BLaER1 (cell line): ENCODE data around the gene PMM1.

Experiments
- H3K27ac ChIP-seq: shearing (Covaris generic); formaldehyde crosslinking; 2 replicates; pipeline ENCODE4 v1.8.1; 2022
- H3K27me3 ChIP-seq: shearing (Covaris generic); formaldehyde crosslinking; 2 replicates; pipeline ENCODE4 v1.8.1; 2022
- H3K36me3 ChIP-seq: shearing (Covaris generic); formaldehyde crosslinking; 2 replicates; pipeline ENCODE4 v1.8.1; 2022
- H3K4me1 ChIP-seq: shearing (Covaris generic); formaldehyde crosslinking; 2 replicates; pipeline ENCODE4 v1.8.1; 2022
- H3K4me2 ChIP-seq: shearing (Covaris generic); formaldehyde crosslinking; 2 replicates; pipeline ENCODE4 v1.8.1; 2022
- H3K4me3 ChIP-seq: shearing (Covaris generic); formaldehyde crosslinking; 2 replicates; pipeline ENCODE4 v1.8.1; 2022
- H3K9ac ChIP-seq: shearing (Covaris generic); formaldehyde crosslinking; 2 replicates; pipeline ENCODE4 v1.8.1; 2022
- H3K9me3 ChIP-seq: shearing (Covaris generic); formaldehyde crosslinking; 2 replicates; pipeline ENCODE4 v1.8.1; 2022
- H4K20me1 ChIP-seq: shearing (Covaris generic); formaldehyde crosslinking; 2 replicates; pipeline ENCODE4 v1.8.1; 2022
- Cebpa-rat ChIP-seq: shearing (Covaris generic); IDR thresholded peaks from 2 replicates; pipeline ENCODE4 v1.8.1; 2022

The PMM1 gene

DNA sequence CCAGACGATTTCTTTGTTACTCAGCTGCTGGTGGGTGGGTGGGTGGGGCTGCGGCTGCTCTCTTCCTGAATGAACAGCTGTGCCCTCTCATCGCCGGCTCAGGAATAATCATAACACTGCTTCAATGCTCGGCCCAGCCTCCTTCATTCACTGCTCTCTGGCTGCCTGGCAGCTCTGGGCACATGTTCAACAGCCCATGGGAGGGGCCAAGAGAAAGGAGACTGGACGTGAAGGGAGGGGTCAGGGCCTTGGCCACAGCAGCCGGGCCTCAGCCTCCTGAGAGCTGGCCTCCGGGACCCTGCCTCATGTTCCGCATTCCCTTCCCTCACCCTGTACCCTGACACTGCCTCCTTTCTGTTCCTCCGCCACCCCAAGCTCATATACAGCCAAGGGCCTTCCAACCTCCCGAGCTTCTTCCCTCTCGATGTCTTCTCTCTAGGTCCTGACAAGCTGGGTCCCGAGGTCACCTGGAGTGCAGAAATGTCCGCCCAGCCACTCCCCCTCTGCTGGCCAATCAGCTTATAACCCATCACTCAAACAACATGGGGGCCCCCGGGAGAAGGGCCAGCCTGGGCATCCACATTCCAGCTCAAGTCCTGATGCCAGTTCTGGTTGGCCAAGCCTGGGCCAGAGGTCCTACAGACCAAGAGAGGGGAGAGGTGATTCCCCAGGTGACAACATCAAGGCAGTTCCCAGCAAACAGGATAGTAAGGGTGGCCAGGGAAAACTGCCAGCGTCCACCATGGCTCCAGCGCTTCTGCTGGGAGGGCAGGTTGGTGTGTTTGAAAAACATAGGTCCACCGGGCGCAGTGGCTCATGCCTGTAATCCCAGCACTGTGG is 32.0 kb downstream of the PMM1 start:
- H3K27me3 ChIP-seq: peaks cover 16% of the 10 kb centered on the region
- no peaks in the 10 kb centered on the region for H4K20me1 ChIP-seq
- H3K4me1 ChIP-seq: peaks cover 34% of the 10 kb centered on the region
- peak overlapping the region; percentile 60; the same call in 1 of the 2 replicates for H3K27ac ChIP-seq
- H3K9me3 ChIP-seq: no peaks in the 10 kb centered on the region
- H3K4me3 ChIP-seq: no peak overlapping the region; the same call in 1 of the 2 replicates
- H3K4me2 ChIP-seq: peak overlapping the region; percentile 83
- H3K36me3 ChIP-seq: no peaks in the 10 kb centered on the region
- TF ChIP-seq Cebpa-rat: no peak
- H3K9ac ChIP-seq: peak overlapping the region; percentile 55; the same call in 1 of the 2 replicates

DNA sequence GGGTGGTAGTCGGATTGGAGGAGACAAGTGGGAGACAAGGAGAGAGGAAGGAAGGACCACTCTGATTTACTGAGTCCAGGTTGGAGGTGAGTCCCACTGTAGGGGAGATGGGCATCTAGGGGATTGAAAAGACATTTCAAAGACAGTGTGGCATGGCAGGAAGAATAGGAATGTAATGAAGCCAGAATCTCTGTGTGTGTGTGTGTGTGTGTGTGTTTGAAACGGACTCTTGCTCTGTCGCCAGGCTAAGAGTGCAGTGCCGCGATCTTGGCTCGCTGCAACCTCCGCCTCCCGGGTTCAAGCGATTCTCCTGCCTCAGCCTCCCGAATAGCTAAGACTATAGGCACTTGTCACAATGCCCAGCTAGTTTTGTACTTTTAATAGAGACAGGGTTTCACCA is 33.1 kb downstream of the PMM1 start:
- Histone ChIP-seq H3K9ac (peak overlapping the region; percentile 68; the same call in 1 of the 2 replicates), H3K9me3 (no peaks in the 10 kb centered on the region), H3K4me2 (peak overlapping the region; percentile 83), H3K4me1 (peaks cover 24% of the 10 kb centered on the region), H3K4me3 (no peak overlapping the region), H3K27ac (peak overlapping the region; percentile 71; the same call in 1 of the 2 replicates), H3K36me3 (no peaks in the 10 kb centered on the region), H4K20me1 (no peaks in the 10 kb centered on the region), H3K27me3 (peaks cover 11% of the 10 kb centered on the region)
- no peak for TF ChIP-seq Cebpa-rat

DNA sequence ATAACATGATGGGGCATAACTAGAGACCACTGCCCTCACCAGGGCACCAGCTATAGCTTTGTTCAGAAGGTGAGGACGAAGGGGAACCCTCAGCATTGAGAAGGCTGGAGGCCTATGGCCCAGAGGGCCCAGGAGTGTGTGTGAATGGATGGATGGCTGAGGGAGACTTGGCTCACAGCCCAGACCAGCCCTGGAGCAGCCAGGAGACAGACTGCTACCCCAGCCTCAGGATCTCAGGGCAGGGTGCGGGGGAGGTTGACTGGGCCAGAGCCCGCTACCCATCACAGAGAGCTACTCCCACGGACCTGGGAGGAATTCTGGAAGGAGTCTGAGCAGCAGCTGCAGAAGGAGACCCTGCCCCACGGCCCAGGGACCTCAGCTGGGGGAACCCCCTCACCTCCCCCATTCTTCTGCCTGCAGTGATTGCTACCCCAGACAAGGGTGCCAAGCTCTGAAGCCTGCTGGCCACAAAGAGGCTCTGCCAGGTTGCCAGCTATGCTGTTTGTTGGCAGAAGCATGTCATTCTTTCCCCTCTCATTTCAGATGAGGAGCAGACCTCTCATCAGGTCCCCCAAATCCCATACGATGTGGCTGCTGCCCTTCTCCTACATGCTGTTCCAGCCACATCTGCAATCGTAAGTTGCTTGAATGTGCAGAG is 34.2 kb downstream of the PMM1 start:
- H3K9me3 ChIP-seq: no peaks in the 10 kb centered on the region
- peaks cover 24% of the 10 kb centered on the region for H3K4me1 ChIP-seq
- H3K4me2 ChIP-seq: no peak overlapping the region
- no peak for TF ChIP-seq Cebpa-rat
- H3K4me3 ChIP-seq: no peak overlapping the region
- H3K9ac ChIP-seq: no peak overlapping the region
- no peaks in the 10 kb centered on the region for H4K20me1 ChIP-seq
- H3K27me3 ChIP-seq: no peaks in the 10 kb centered on the region
- H3K27ac ChIP-seq: no peak overlapping the region
- H3K36me3 ChIP-seq: no peaks in the 10 kb centered on the region

DNA sequence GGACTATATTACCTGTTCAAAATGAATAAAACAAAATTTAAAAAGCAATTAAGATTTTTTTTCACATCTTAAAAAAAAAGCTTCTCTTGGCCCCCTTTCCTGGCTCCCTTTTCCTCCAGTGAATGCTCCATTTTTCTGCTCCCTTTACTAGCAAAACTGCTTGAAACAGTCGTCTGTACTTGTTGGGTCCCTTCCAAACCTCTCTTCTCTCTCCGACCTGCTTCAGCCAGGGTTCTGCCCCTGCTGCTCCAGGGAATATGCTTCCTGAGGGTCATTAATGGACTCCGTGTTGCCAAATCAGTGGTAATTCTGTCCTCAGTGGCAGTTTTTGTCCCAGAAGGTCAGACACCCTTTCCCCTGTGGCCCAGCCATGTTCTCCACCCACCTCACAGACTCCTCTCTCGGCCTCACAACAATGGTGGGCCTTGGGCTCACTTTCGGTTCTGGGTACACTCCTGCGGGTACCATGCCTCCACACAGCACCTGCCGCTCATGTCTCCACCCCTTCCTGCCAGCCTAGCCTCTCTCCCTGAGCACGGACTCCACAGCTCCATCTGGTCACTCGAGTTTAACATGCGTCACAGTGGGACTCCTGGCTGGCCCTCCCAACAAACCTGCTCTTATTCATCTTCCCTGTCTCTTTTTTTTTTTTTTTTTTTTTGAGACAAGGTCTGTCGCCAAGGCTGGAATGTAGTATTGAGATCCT is 37.6 kb downstream of the PMM1 start:
- Histone ChIP-seq H3K4me1 (peaks cover 12% of the 10 kb centered on the region), H3K9ac (no peak overlapping the region), H3K36me3 (no peaks in the 10 kb centered on the region), H3K4me3 (no peak overlapping the region), H3K4me2 (no peak overlapping the region), H3K27me3 (no peaks in the 10 kb centered on the region), H3K27ac (no peak overlapping the region), H4K20me1 (no peaks in the 10 kb centered on the region), H3K9me3 (no peaks in the 10 kb centered on the region)
- no peak for TF ChIP-seq Cebpa-rat

DNA sequence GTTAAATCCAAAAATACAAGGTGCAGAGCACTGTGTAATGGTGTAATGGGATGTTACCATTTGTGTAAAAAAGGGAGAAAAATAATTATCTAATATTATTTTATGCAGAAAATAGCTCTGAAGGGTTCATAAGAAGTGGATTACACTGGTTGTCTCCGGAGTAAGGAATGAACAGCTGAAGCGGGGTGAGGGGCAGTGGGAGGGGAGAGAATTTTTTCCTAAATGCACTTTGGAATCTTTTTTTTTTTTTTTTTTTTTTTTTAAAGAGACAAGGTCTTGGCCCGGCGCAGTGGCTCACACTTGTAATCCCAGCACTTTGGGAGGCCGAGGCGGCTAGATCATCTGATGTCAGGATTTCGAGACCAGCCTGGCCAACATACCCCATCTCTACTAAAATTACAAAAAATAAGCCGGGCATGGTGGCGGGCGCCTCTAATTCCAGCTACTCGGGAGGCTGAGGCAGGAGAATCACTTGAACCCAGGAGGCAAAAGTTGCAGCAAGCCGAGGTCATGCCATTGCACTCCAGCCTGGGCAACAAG is 38.6 kb downstream of the PMM1 start:
- no peak for TF ChIP-seq Cebpa-rat
- no peaks in the 10 kb centered on the region for H3K36me3 ChIP-seq
- peaks cover 2% of the 10 kb centered on the region; the same call in 1 of the 2 replicates for H3K4me1 ChIP-seq
- no peaks in the 10 kb centered on the region for H4K20me1 ChIP-seq
- H3K27me3 ChIP-seq: no peaks in the 10 kb centered on the region
- no peak overlapping the region for H3K4me2 ChIP-seq
- no peak overlapping the region for H3K27ac ChIP-seq
- no peaks in the 10 kb centered on the region for H3K9me3 ChIP-seq
- no peak overlapping the region for H3K4me3 ChIP-seq
- H3K9ac ChIP-seq: no peak overlapping the region

DNA sequence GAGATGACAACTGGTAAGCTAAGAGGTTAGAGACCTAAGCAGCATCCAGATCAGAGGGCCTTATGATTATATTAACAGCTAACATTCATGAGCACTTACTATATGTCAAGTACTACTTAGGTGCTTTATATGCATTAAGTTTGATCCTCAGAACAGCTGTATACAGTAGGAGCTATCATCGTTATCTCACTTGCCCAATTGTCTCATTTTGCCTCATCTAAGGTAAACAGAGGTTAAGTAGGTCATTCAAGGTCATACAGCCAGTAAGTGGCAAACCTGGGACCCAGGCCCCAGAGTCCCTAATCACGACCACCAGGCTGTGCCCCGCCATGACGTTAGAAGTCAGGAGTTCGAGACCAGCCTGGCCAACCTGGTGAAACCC is 40.8 kb downstream of the PMM1 start:
- no peaks in the 10 kb centered on the region for H3K36me3 ChIP-seq
- no peak overlapping the region for H3K4me3 ChIP-seq
- H3K9ac ChIP-seq: no peak overlapping the region
- H3K4me2 ChIP-seq: no peak overlapping the region
- no peak overlapping the region for H3K27ac ChIP-seq
- no peaks in the 10 kb centered on the region for H4K20me1 ChIP-seq
- no peaks in the 10 kb centered on the region for H3K27me3 ChIP-seq
- H3K9me3 ChIP-seq: no peaks in the 10 kb centered on the region
- H3K4me1 ChIP-seq: peaks cover 6% of the 10 kb centered on the region; the same call in 1 of the 2 replicates
- TF ChIP-seq Cebpa-rat: no peak

DNA sequence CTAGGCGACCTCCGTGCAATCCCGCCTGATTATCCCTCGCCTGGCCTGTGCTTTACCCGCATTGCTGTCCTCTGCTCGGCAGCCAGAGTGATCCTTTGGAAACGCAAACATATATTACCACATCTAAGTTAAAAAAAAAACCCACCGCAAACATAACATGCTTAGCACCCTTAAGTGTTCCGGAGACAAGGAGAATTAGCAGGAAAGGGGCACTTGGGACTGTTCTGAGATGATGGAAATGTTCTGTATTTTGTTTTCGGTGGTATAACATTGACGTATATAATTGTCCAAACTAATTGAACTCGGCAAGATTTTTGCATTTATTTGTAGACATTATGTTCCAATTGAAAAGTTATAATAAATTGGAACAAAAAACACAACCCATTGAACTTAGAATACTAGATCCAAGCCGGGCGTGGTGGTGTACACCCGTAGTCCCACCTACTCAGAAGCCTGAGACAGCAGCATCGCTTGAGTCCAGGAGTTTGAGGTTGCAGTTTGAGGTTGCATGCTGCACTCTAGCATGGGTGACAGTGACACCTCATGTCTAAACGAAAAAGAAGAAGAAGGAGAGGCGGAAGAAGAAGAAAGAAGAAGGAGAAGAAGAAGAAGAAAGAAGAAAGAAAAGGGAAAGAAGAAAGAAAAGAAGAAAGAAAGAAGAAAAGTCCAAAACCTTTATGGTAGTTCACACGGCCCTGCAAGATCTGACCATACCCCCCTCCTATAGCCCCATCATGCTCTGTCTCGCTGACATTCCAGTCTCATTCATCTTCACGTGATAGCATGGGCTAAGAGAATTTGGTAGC is 44.8 kb downstream of the PMM1 start:
- H3K4me1 ChIP-seq: peaks cover 41% of the 10 kb centered on the region
- H3K27ac ChIP-seq: no peak overlapping the region
- H4K20me1 ChIP-seq: peaks cover 38% of the 10 kb centered on the region
- H3K9ac ChIP-seq: no peak overlapping the region; the same call in 1 of the 2 replicates
- no peaks in the 10 kb centered on the region for H3K27me3 ChIP-seq
- H3K4me3 ChIP-seq: peak overlapping the region; percentile 92
- H3K4me2 ChIP-seq: peak overlapping the region; percentile 91
- TF ChIP-seq Cebpa-rat: no peak
- peaks cover 17% of the 10 kb centered on the region for H3K36me3 ChIP-seq
- no peaks in the 10 kb centered on the region for H3K9me3 ChIP-seq

DNA sequence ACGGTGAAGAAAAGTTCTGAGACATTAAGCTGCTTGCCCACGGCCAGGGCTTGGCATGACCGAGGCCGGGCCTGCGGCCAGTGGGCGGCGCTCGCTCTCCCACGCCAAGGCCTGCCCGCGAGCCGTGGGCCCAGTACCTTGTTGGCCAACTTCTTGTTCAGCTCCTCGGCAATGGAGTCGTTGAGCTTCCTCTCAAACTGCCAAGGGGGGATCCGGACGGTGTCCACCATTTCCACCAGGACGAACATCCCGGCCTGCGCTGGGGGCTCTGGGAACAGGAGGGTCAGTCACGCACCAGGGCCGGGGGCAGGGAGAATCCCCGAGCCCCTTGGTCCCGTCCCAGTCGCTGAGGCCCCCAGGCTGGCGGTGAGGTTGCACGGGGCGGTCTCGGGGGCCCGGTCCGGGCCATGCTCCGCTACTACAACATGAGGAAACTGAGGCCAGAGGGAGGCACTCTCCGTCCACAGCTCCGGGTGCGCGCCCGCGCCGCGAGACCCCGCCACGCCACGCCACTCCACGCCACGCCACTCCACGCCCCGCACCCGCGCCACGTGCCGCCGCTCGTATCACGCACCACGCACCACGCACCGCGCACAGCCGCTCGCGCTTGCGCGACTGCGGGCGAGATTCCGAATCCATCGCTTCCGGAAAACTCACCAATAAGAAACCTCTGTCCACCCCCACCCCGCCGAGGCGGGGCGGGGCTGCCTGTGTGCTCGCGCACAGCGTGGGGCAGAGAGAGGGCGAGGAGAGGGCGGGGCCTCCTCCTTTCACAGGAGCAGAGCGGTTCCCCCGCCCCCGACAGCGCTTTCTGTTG is 45.6 kb downstream of the PMM1 start, which contains the start of gene POLR3H:
Gene POLR3H (minus strand): TSS at position 617 of the 817 bp plus-strand sequence. CDS start 369 bp downstream, at position 248.
- H3K4me3 ChIP-seq: peak within 1 kb of the TSS; percentile 92
- H4K20me1 ChIP-seq: peaks cover 46% of the 10 kb centered on the region
- peak within 1 kb of the TSS; percentile 97 for H3K9ac ChIP-seq
- TF ChIP-seq Cebpa-rat: no peak
- peak within 1 kb of the TSS; percentile 93 for H3K27ac ChIP-seq
- peaks cover 41% of the 10 kb centered on the region for H3K4me1 ChIP-seq
- H3K9me3 ChIP-seq: no peaks in the 10 kb centered on the region
- H3K4me2 ChIP-seq: peak within 1 kb of the TSS; percentile 91
- no peaks in the 10 kb centered on the region for H3K27me3 ChIP-seq
- peaks cover 25% of the 10 kb centered on the region for H3K36me3 ChIP-seq
